Measurements from ENCODE around the gene ZNF557.

The ZNF557 gene

DNA sequence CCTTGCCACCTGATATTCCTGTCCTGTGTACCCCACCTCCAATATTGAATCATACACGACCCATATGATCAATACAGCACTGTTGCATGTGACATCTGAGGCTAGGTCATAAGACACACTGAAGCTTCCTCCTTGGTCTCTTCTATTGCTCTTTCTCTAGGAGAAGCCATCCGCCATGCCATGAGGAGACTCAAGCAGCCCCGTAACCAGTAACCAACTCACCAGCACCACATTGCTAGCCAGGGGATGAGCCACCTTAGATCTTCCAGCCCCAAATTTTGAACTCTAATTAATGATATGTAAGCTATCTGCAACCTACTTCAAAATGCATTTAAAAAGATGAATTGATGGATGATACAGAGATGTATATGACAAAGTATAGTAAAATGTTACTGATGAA lies 28.6 kb downstream of the ZNF557 start:
- no peak overlapping the region for H3K4me3 ChIP-seq (ENCODE audit: low read depth, low read length)

DNA sequence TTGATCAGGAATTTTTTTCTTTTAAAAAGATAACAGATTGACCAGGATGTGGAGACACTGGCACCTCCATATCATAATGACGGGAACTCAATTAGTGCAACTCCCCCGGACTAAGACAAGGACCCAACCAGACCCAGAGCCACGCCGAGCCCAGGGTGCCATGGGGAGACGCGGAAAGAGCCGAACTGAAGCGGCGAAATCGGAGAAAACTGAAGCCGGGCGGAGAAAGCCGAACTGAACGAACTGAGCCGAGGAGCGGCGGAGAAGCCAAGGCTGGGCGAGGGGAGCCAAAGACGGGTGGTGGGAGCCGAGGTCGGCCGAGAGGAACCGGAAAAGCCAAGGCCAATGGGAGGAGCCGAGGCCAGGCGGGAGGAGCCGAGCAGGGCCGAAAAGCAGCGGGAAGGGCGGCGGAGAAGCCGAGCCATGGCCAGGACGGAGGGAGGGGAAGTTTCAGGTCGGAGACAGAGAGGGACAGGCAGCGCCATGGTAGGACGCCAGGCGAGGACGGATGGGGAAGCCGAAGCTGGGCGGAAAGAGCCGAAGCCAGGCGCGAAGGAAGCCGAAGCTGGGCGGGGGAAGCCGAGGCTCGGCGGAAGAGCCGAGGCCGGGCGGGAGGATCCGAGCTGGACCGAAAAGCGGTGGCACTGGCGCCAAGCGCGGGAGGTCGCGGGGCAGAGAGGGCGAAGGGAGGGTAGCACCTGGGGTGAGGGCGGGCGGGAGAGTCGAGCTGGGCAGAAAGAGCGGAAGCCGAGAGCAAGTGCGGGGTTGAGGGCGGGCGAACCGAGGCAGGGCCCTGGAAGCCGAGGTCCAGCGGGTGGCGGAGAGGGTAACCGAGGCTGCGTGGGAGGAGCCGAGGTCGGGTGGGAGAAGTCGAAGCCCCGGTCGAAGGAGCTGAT lies 29.4 kb downstream of the ZNF557 start:
- TF ChIP-seq, protein P1, sequence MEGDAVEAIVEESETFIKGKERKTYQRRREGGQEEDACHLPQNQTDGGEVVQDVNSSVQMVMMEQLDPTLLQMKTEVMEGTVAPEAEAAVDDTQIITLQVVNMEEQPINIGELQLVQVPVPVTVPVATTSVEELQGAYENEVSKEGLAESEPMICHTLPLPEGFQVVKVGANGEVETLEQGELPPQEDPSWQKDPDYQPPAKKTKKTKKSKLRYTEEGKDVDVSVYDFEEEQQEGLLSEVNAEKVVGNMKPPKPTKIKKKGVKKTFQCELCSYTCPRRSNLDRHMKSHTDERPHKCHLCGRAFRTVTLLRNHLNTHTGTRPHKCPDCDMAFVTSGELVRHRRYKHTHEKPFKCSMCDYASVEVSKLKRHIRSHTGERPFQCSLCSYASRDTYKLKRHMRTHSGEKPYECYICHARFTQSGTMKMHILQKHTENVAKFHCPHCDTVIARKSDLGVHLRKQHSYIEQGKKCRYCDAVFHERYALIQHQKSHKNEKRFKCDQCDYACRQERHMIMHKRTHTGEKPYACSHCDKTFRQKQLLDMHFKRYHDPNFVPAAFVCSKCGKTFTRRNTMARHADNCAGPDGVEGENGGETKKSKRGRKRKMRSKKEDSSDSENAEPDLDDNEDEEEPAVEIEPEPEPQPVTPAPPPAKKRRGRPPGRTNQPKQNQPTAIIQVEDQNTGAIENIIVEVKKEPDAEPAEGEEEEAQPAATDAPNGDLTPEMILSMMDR (IDR thresholded peaks at IDR 0.05; ENCODE audit: insufficient read depth, low read length, missing control alignments) = no peak
- DNase-seq (ENCODE audit: low read depth, low spot score) = peak; percentile 28
- POLR2A ChIA-PET = interaction anchor here (0.5 to 1.4 kb wide), 6 partner anchors 13 to 375 kb away, joined by 3 to 4 read pairs (median 4); partner anchors contain the start of gene ZNF557
- CTCF ChIA-PET = interaction anchor here (0.7 to 7.1 kb wide), 9 partner anchors 10 to 701 kb away, joined by 3 to 167 read pairs (median 4); partner anchors contain the start of gene TRAPPC5
- peak overlapping the region; percentile 81 for H3K4me3 ChIP-seq (ENCODE audit: low read depth, low read length)

More for the DNA sequence above, 28.6 kb downstream of the ZNF557 start:
- ChIA-PET CTCF (interaction anchor here (1.0 to 7.1 kb wide), 2 partner anchors 11 to 241 kb away, joined by 3 to 167 read pairs; no protein-coding TSS in a partner anchor), POLR2A (interaction anchor here (1.4 kb wide), 1 partner anchor 29 kb away, joined by 4 read pairs; the partner anchor contains the start of gene ZNF557)
- DNase-seq (ENCODE audit: low read depth, low spot score) = no peak
- TF ChIP-seq, protein P1 (IDR thresholded peaks at IDR 0.05; ENCODE audit: insufficient read depth, low read length, missing control alignments) = no peak

DNA sequence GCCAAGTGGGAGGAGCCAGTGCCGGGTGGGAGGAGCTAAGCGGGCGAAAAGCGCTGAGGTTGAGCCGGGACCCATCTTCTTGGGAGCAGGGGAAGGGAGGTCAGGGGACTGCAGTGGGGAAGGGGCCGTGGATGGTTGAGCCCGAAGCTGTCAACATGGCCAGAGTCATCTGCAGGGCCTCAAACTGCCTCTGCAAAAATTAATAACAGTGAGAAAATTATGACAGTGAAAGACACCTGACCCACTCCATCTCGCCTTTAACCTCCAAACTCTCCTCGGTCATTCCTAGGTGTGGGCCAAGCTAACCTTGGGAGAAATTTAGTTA lies 30.1 kb downstream of the ZNF557 start:
- POLR2A ChIA-PET = interaction anchor here (0.5 to 1.4 kb wide), 3 partner anchors 14 to 375 kb away, joined by 3 to 4 read pairs (median 4); no protein-coding TSS in a partner anchor
- peak overlapping the region; percentile 81 for H3K4me3 ChIP-seq (ENCODE audit: low read depth, low read length)
- no peak for DNase-seq (ENCODE audit: low read depth, low spot score)
- TF ChIP-seq, protein P1 (IDR thresholded peaks at IDR 0.05; ENCODE audit: insufficient read depth, low read length, missing control alignments) = no peak
- CTCF ChIA-PET = interaction anchor here (0.6 to 7.1 kb wide), 12 partner anchors 13 to 702 kb away, joined by 3 to 167 read pairs (median 4); partner anchors contain the start of gene TRAPPC5

DNA sequence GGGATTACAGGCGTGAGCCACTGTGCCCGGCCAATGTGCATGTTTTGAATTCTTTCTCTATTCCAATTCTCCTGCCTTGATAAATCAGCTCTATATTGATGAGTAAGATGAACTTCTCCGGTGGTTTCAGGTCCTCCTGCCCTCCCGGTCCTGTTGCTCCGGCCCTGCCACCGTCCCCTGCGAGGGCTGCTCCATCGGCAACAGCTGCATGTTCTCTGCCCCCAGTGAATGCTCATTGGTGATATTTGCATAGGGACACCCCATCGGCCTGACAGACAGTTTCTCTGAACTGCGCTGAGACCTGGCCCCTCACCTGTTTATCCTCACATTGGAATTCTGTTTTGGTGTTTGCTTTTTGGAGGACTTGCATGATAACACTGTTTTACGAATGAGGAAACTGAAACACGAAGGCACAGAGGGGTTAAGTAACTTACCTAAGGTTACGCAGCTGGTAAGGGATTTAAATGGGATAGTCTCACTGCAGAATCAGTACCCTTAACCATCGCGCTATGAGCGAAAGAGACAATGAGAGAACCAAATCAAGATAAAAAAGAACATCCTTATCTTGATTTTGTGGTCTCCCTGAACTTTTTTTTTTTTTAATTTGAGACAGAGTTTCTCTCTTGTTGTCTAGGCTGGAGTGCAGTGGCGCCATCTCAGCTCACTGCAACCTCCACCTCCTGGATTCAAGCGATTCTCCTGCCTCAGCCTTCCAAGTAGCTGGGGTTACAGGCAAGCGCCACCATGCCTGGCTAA lies 32.2 kb downstream of the ZNF557 start:
- DNase-seq (ENCODE audit: low read depth, low spot score) = no peak
- TF ChIP-seq, protein P1 (IDR thresholded peaks at IDR 0.05; ENCODE audit: insufficient read depth, low read length, missing control alignments) = no peak
- ChIA-PET POLR2A (no interaction called here), CTCF (interaction anchor here (0.9 to 7.1 kb wide), 31 partner anchors 10 to 700 kb away, joined by 3 to 167 read pairs (median 5); partner anchors contain the start of genes ARHGEF18, INSR and TRAPPC5)
- H3K4me3 ChIP-seq (ENCODE audit: low read depth, low read length) = no peak overlapping the region

- ChIA-PET CTCF (interaction anchor here (1.0 to 7.1 kb wide), 2 partner anchors 234 to 250 kb away, joined by 7 to 167 read pairs; no protein-coding TSS in a partner anchor), POLR2A (no interaction called here)
- TF ChIP-seq, protein P1 (IDR thresholded peaks at IDR 0.05; ENCODE audit: insufficient read depth, low read length, missing control alignments) = no peak
- no peak overlapping the region for H3K4me3 ChIP-seq (ENCODE audit: low read depth, low read length)
- DNase-seq (ENCODE audit: low read depth, low spot score) = no peak
Observed at GRCh38 chr19:7104747-7105447, 35.4 kb downstream of the ZNF557 start.
